ENCODE data around the gene TBC1D12. TPM values are rescaled to one million over a fixed set of nuclear protein-coding genes. Genes with fewer than 3 reads are reported as not detected.

TBC1D12 gene
- total RNA-seq, 1 donor from 2014 or later, result 16.8 TPM

- Mint-ChIP-seq H3K27me3 (ENCODE audit: unreplicated experiment) (no peaks in the 10 kb centered on the region), H3K9me3 (ENCODE audit: unreplicated experiment) (peaks cover 36% of the 10 kb centered on the region), H3K36me3 (ENCODE audit: unreplicated experiment) (peaks cover 40% of the 10 kb centered on the region), H3K4me3 (ENCODE audit: unreplicated experiment) (no peak overlapping the region), H3K27ac (ENCODE audit: unreplicated experiment) (no peak overlapping the region), H3K4me1 (ENCODE audit: unreplicated experiment) (no peaks in the 10 kb centered on the region)
- DNase-seq (ENCODE audit: extremely low spot score, unreplicated experiment), result no peak
- no peak for TF ChIP-seq CTCF (IDR thresholded peaks at IDR 0.05)
Observed at GRCh38 chr10:94462130-94462529, 59.8 kb downstream of the TBC1D12 start.

GRCh38 chr10:94465684-94466083, 63.3 kb downstream of the TBC1D12 start:
- Mint-ChIP-seq H3K36me3 (ENCODE audit: unreplicated experiment) (peaks cover 29% of the 10 kb centered on the region), H3K27ac (ENCODE audit: unreplicated experiment) (no peak overlapping the region), H3K27me3 (ENCODE audit: unreplicated experiment) (no peaks in the 10 kb centered on the region), H3K4me1 (ENCODE audit: unreplicated experiment) (peaks cover 2% of the 10 kb centered on the region), H3K9me3 (ENCODE audit: unreplicated experiment) (peaks cover 18% of the 10 kb centered on the region), H3K4me3 (ENCODE audit: unreplicated experiment) (no peak overlapping the region)
- TF ChIP-seq CTCF (IDR thresholded peaks at IDR 0.05), result no peak
- no peak for DNase-seq (ENCODE audit: extremely low spot score, unreplicated experiment)

GRCh38 chr10:94481410-94481809, 79.1 kb downstream of the TBC1D12 start:
- Mint-ChIP-seq H3K4me3 (ENCODE audit: unreplicated experiment) (no peak overlapping the region), H3K9me3 (ENCODE audit: unreplicated experiment) (peaks cover 14% of the 10 kb centered on the region), H3K36me3 (ENCODE audit: unreplicated experiment) (peaks cover 31% of the 10 kb centered on the region), H3K27ac (ENCODE audit: unreplicated experiment) (no peak overlapping the region), H3K4me1 (ENCODE audit: unreplicated experiment) (peaks cover 5% of the 10 kb centered on the region), H3K27me3 (ENCODE audit: unreplicated experiment) (no peaks in the 10 kb centered on the region)
- DNase-seq (ENCODE audit: extremely low spot score, unreplicated experiment), result no peak
- TF ChIP-seq CTCF (IDR thresholded peaks at IDR 0.05), result no peak

GRCh38 chr10:94483970-94484369, 81.6 kb downstream of the TBC1D12 start:
- Mint-ChIP-seq H3K36me3 (ENCODE audit: unreplicated experiment) (peaks cover 35% of the 10 kb centered on the region), H3K4me3 (ENCODE audit: unreplicated experiment) (no peak overlapping the region), H3K27ac (ENCODE audit: unreplicated experiment) (no peak overlapping the region), H3K27me3 (ENCODE audit: unreplicated experiment) (no peaks in the 10 kb centered on the region), H3K9me3 (ENCODE audit: unreplicated experiment) (peaks cover 23% of the 10 kb centered on the region), H3K4me1 (ENCODE audit: unreplicated experiment) (no peaks in the 10 kb centered on the region)
- no peak for TF ChIP-seq CTCF (IDR thresholded peaks at IDR 0.05)
- DNase-seq (ENCODE audit: extremely low spot score, unreplicated experiment), result no peak

- no peaks in the 10 kb centered on the region for H3K4me1 Mint-ChIP-seq (ENCODE audit: unreplicated experiment)
- peaks cover 30% of the 10 kb centered on the region for H3K36me3 Mint-ChIP-seq (ENCODE audit: unreplicated experiment)
- no peak for DNase-seq (ENCODE audit: extremely low spot score, unreplicated experiment)
- H3K9me3 Mint-ChIP-seq (ENCODE audit: unreplicated experiment), result peaks cover 23% of the 10 kb centered on the region
- H3K27me3 Mint-ChIP-seq (ENCODE audit: unreplicated experiment), result no peaks in the 10 kb centered on the region
- H3K27ac Mint-ChIP-seq (ENCODE audit: unreplicated experiment), result no peak overlapping the region
- no peak for TF ChIP-seq CTCF (IDR thresholded peaks at IDR 0.05)
- H3K4me3 Mint-ChIP-seq (ENCODE audit: unreplicated experiment), result no peak overlapping the region
Observed at GRCh38 chr10:94485094-94485493, 82.8 kb downstream of the TBC1D12 start.

All from osteocyte (in vitro differentiated cells).